ENCODE results near the gene SERPINA5. TPM values are rescaled to one million over a fixed set of nuclear protein-coding genes. Genes with fewer than 3 reads are reported as not detected.

Gene SERPINA5
- total RNA-seq, 1 experiment from 2014 or later = 0.49 TPM

DNA sequence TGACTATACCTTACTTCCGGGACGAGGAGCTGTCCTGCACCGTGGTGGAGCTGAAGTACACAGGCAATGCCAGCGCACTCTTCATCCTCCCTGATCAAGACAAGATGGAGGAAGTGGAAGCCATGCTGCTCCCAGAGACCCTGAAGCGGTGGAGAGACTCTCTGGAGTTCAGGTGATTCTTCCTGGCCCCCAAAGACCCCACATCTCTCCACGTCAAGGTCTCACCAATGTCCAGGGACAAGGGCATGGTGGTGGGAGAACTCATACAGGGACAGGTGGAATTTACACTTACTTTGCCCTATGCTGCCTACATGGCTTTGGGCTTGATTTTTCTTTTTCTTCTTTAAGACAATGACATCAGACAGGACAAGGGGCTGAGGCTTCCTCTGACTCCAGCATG is 38.1 kb downstream of the SERPINA5 start:
- in situ Hi-C loops (cut with HindIII; ENCODE audit: low pct_unique_long_range_greater_than_20kb, low sequenced_read_pairs) = no loop called here
- Histone ChIP-seq H3K4me1 (ENCODE audit: control insufficient read depth, insufficient read depth, low read length) (no peaks in the 10 kb centered on the region), H3K27me3 (ENCODE audit: control insufficient read depth, insufficient read depth, low read length) (no peaks in the 10 kb centered on the region), H3K9me3 (ENCODE audit: control insufficient read depth, insufficient read depth, low read depth, low read length) (peaks cover 9% of the 10 kb centered on the region), H3K27ac (ENCODE audit: low read length) (no peak overlapping the region), H3K36me3 (ENCODE audit: control insufficient read depth, insufficient read depth, low read length) (no peaks in the 10 kb centered on the region), H3K4me3 (ENCODE audit: low read depth in 2 of 2, low read length in 2 of 2) (no peak overlapping the region)
- DNase-seq (ENCODE audit: low read depth, low spot score) (no peak), ATAC-seq (no peak)
- TF ChIP-seq TCF7L2 (IDR thresholded peaks at IDR 0.05; ENCODE audit: low read depth, low read length) = no peak
- TF ChIP-seq, protein P1, sequence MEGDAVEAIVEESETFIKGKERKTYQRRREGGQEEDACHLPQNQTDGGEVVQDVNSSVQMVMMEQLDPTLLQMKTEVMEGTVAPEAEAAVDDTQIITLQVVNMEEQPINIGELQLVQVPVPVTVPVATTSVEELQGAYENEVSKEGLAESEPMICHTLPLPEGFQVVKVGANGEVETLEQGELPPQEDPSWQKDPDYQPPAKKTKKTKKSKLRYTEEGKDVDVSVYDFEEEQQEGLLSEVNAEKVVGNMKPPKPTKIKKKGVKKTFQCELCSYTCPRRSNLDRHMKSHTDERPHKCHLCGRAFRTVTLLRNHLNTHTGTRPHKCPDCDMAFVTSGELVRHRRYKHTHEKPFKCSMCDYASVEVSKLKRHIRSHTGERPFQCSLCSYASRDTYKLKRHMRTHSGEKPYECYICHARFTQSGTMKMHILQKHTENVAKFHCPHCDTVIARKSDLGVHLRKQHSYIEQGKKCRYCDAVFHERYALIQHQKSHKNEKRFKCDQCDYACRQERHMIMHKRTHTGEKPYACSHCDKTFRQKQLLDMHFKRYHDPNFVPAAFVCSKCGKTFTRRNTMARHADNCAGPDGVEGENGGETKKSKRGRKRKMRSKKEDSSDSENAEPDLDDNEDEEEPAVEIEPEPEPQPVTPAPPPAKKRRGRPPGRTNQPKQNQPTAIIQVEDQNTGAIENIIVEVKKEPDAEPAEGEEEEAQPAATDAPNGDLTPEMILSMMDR (IDR thresholded peaks at IDR 0.05) = no peak
- TF ChIP-seq, protein P2, sequence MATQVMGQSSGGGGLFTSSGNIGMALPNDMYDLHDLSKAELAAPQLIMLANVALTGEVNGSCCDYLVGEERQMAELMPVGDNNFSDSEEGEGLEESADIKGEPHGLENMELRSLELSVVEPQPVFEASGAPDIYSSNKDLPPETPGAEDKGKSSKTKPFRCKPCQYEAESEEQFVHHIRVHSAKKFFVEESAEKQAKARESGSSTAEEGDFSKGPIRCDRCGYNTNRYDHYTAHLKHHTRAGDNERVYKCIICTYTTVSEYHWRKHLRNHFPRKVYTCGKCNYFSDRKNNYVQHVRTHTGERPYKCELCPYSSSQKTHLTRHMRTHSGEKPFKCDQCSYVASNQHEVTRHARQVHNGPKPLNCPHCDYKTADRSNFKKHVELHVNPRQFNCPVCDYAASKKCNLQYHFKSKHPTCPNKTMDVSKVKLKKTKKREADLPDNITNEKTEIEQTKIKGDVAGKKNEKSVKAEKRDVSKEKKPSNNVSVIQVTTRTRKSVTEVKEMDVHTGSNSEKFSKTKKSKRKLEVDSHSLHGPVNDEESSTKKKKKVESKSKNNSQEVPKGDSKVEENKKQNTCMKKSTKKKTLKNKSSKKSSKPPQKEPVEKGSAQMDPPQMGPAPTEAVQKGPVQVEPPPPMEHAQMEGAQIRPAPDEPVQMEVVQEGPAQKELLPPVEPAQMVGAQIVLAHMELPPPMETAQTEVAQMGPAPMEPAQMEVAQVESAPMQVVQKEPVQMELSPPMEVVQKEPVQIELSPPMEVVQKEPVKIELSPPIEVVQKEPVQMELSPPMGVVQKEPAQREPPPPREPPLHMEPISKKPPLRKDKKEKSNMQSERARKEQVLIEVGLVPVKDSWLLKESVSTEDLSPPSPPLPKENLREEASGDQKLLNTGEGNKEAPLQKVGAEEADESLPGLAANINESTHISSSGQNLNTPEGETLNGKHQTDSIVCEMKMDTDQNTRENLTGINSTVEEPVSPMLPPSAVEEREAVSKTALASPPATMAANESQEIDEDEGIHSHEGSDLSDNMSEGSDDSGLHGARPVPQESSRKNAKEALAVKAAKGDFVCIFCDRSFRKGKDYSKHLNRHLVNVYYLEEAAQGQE (IDR thresholded peaks at IDR 0.05; ENCODE audit: insufficient read depth in 1 of 2, low read depth in 2 of 2, low read length in 1 of 2) = no peak
- TF ChIP-seq POLR2AphosphoS5 (IDR thresholded peaks at IDR 0.05; ENCODE audit: low read depth, low read length) = no peak
- TF ChIP-seq SIN3A (IDR thresholded peaks at IDR 0.05; ENCODE audit: borderline replicate concordance, insufficient read depth, low read depth, low read length) = no peak
- intact Hi-C loops (cut with micrococcal nuclease; ENCODE audit: unreplicated experiment) = no loop called here
- POLR2A ChIA-PET = no interaction called here
- BruUV-seq (replicated peaks) = no TSS peak
- CTCF ChIA-PET = no interaction called here

DNA sequence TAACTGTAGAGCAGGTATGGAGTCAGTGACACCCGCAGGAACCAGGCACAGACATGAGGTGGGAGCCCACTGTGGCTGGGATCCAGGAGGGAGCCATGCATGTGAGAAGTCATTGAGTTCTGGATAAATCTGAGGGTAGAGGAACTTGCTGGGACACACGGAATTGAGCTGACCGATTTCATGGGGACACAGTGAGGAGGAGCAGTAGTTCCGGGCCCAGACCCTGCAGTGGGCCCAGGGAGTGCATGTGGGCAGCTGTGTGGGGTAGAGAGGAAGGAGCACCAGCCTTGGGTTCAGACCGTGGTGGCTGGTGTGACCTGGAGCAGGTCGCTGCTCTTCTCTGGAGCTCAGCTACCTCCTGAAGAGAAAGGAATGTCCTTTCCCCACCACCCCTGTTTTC is 39.4 kb downstream of the SERPINA5 start:
- Histone ChIP-seq H3K9me3 (ENCODE audit: control insufficient read depth, insufficient read depth, low read depth, low read length) (peaks cover 9% of the 10 kb centered on the region), H3K27ac (ENCODE audit: low read length) (no peak overlapping the region), H3K27me3 (ENCODE audit: control insufficient read depth, insufficient read depth, low read length) (no peaks in the 10 kb centered on the region), H3K4me1 (ENCODE audit: control insufficient read depth, insufficient read depth, low read length) (no peaks in the 10 kb centered on the region), H3K4me3 (ENCODE audit: low read depth in 2 of 2, low read length in 2 of 2) (no peak overlapping the region), H3K36me3 (ENCODE audit: control insufficient read depth, insufficient read depth, low read length) (no peaks in the 10 kb centered on the region)
- no peak for DNase-seq (ENCODE audit: low read depth, low spot score)
- no peak for ATAC-seq
- CTCF ChIA-PET = no interaction called here
- in situ Hi-C loops (cut with HindIII; ENCODE audit: low pct_unique_long_range_greater_than_20kb, low sequenced_read_pairs) (no loop called here), intact Hi-C loops (cut with micrococcal nuclease; ENCODE audit: unreplicated experiment) (no loop called here)
- TF ChIP-seq TCF7L2 (IDR thresholded peaks at IDR 0.05; ENCODE audit: low read depth, low read length) (no peak), SIN3A (IDR thresholded peaks at IDR 0.05; ENCODE audit: borderline replicate concordance, insufficient read depth, low read depth, low read length) (no peak), POLR2AphosphoS5 (IDR thresholded peaks at IDR 0.05; ENCODE audit: low read depth, low read length) (no peak)
- TF ChIP-seq, protein P1 (IDR thresholded peaks at IDR 0.05) = no peak
- TF ChIP-seq, protein P2 (IDR thresholded peaks at IDR 0.05; ENCODE audit: insufficient read depth in 1 of 2, low read depth in 2 of 2, low read length in 1 of 2) = no peak
- POLR2A ChIA-PET = no interaction called here
- BruUV-seq (replicated peaks) = no TSS peak
